Kidney glomerular epithelial cell (primary cell): ENCODE results near the gene PCDHB4.
"Not testable (repeated sequence)": the region's sequence is repeated elsewhere in the genome, so short reads cannot be mapped to it uniquely, and the experiment has no call there.

ENCODE experiments used
- DNase-seq: peaks from one replicate; lab custom pipeline; 2025; lab: John Stamatoyannopoulos, UW

Gene PCDHB4

GRCh38 chr5:141121563-141121962 lies at the start of gene PCDHB4:
Gene PCDHB4, plus strand, starts transcription at chr5:141121818. Its CDS starts 181 bp downstream, at chr5:141121999.
- DNase-seq: no peak

- no peak for DNase-seq
Measured at GRCh38 chr5:141077826-141078225, 43.8 kb upstream of the PCDHB4 start.

- no peak for DNase-seq
Measured at GRCh38 chr5:141082228-141082627, 39.4 kb upstream of the PCDHB4 start.

- peak; percentile 66 for DNase-seq
Measured at GRCh38 chr5:141084487-141084989, 37.1 kb upstream of the PCDHB4 start.

- peak; percentile 52 for DNase-seq
Measured at GRCh38 chr5:141094481-141095262, 26.9 kb upstream of the PCDHB4 start, which contains the start of gene PCDHB2. Gene PCDHB2, plus strand, starts transcription at chr5:141094615. Its CDS starts 176 bp downstream, at chr5:141094791.

GRCh38 chr5:141095263-141095641 lies 26.4 kb upstream of the PCDHB4 start:
- DNase-seq: no peak

- not testable (repeated sequence) for DNase-seq
Measured at GRCh38 chr5:141096181-141096580, 25.4 kb upstream of the PCDHB4 start.

GRCh38 chr5:141096586-141096985 lies 25.0 kb upstream of the PCDHB4 start:
- not testable (repeated sequence) for DNase-seq

GRCh38 chr5:141100243-141100805 lies 21.3 kb upstream of the PCDHB4 start, which contains the start of gene PCDHB3:
Gene PCDHB3, plus strand, starts transcription at chr5:141100473. Its CDS starts 177 bp downstream, at chr5:141100650.
- peak; percentile 9 for DNase-seq

- no peak for DNase-seq
Measured at GRCh38 chr5:141101059-141101458, 20.6 kb upstream of the PCDHB4 start.

GRCh38 chr5:141102070-141102469 lies 19.5 kb upstream of the PCDHB4 start:
- DNase-seq: not testable (repeated sequence)

GRCh38 chr5:141102471-141102870 lies 19.1 kb upstream of the PCDHB4 start:
- DNase-seq: not testable (repeated sequence)

- no peak for DNase-seq
Measured at GRCh38 chr5:141105350-141105749, 16.3 kb upstream of the PCDHB4 start.

GRCh38 chr5:141119250-141119649 lies 2.4 kb upstream of the PCDHB4 start:
- DNase-seq: no peak

GRCh38 chr5:141121985-141122384 lies 367 bp downstream of the PCDHB4 start:
- DNase-seq: no peak

- not testable (repeated sequence) for DNase-seq
Measured at GRCh38 chr5:141123396-141124135, 1.9 kb downstream of the PCDHB4 start.

GRCh38 chr5:141127305-141127704 lies 5.7 kb downstream of the PCDHB4 start:
- no peak for DNase-seq

- DNase-seq: no peak
Measured at GRCh38 chr5:141135030-141135717, 13.6 kb downstream of the PCDHB4 start, which contains the start of gene PCDHB5. Gene PCDHB5, plus strand, starts transcription at chr5:141135206. Its CDS starts 229 bp downstream, at chr5:141135435.

GRCh38 chr5:141135718-141136266 lies 14.2 kb downstream of the PCDHB4 start:
- DNase-seq: no peak

GRCh38 chr5:141137346-141137745 lies 15.7 kb downstream of the PCDHB4 start:
- not testable (repeated sequence) for DNase-seq

GRCh38 chr5:141149812-141150211 lies 28.2 kb downstream of the PCDHB4 start, which contains the start of gene PCDHB6:
Gene PCDHB6, plus strand, starts transcription at chr5:141150057. Its CDS starts 201 bp downstream, at chr5:141150258.
- DNase-seq: peak; percentile 36
